ENCODE measurements around the gene SPRYD4. TPM values are rescaled to one million over a fixed set of nuclear protein-coding genes. Genes with fewer than 3 reads are reported as not detected.

Gene SPRYD4
- total RNA-seq, 1 donor from 2014 or later = 3.6 TPM

GRCh38 chr12:56449622-56449984, 18.8 kb upstream of the SPRYD4 start:
- H3K4me1 ChIP-seq = peaks cover 20% of the 10 kb centered on the region
- H3K27ac ChIP-seq (replicated peaks) = peak overlapping the region; percentile 90
- H3K9me3 ChIP-seq (replicated peaks) = no peaks in the 10 kb centered on the region
- H3K27me3 ChIP-seq (ENCODE audit: low read depth) = peaks cover 6% of the 10 kb centered on the region
- TF ChIP-seq CTCF (IDR thresholded peaks at IDR 0.05; ENCODE audit: borderline replicate concordance) = no peak
- intact Hi-C loops (cut with micrococcal nuclease) = loop anchor here (10.0 kb wide), 1 partner anchor 85 kb away; the partner anchor contains the start of genes APOF and STAT2
- H3K4me3 ChIP-seq = peak overlapping the region; percentile 85
- no peaks in the 10 kb centered on the region for H3K36me3 ChIP-seq
- no peak for DNase-seq

- DNase-seq = no peak
- Histone ChIP-seq H3K27me3 (ENCODE audit: low read depth) (peaks cover 6% of the 10 kb centered on the region), H3K4me3 (no peak overlapping the region), H3K36me3 (no peaks in the 10 kb centered on the region), H3K9me3 (replicated peaks) (no peaks in the 10 kb centered on the region), H3K27ac (replicated peaks) (peak overlapping the region; percentile 90), H3K4me1 (peaks cover 20% of the 10 kb centered on the region)
- intact Hi-C loops (cut with micrococcal nuclease) = no loop called here
- no peak for TF ChIP-seq CTCF (IDR thresholded peaks at IDR 0.05; ENCODE audit: borderline replicate concordance)
Measured at GRCh38 chr12:56450241-56450640, 18.1 kb upstream of the SPRYD4 start.

DNA sequence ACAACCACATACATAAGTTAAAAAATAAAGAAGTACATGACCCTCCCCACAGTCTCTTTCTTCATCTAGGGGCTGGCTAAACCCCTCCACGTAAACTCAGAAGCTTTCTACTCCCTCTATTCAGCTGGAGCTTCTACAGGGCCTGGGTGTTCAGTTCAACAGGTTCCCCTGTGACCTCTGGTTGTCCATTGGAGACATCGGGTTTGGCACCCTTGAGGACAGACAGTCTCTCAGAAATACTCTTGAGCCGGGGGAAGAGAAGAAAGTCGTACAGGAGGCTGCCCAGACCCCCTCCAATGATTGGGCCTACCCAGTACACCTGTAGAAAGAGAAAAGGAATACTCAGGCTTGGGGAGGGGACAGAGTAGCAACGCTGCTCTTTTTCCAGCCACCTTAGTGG, 17.2 kb upstream of the SPRYD4 start:
- Histone ChIP-seq H3K36me3 (no peaks in the 10 kb centered on the region), H3K27ac (replicated peaks) (no peak overlapping the region), H3K27me3 (ENCODE audit: low read depth) (peaks cover 6% of the 10 kb centered on the region), H3K4me3 (no peak overlapping the region), H3K4me1 (peaks cover 20% of the 10 kb centered on the region), H3K9me3 (replicated peaks) (no peaks in the 10 kb centered on the region)
- TF ChIP-seq CTCF (IDR thresholded peaks at IDR 0.05; ENCODE audit: borderline replicate concordance) = no peak
- intact Hi-C loops (cut with micrococcal nuclease) = no loop called here
- no peak for DNase-seq

- H3K36me3 ChIP-seq = no peaks in the 10 kb centered on the region
- H3K27ac ChIP-seq (replicated peaks) = no peak within 1 kb of the TSS
- DNase-seq = no peak
- intact Hi-C loops (cut with micrococcal nuclease) = no loop called here
- H3K4me3 ChIP-seq = no peak within 1 kb of the TSS
- peaks cover 6% of the 10 kb centered on the region for H3K4me1 ChIP-seq
- H3K27me3 ChIP-seq (ENCODE audit: low read depth) = peaks cover 6% of the 10 kb centered on the region
- TF ChIP-seq CTCF (IDR thresholded peaks at IDR 0.05; ENCODE audit: borderline replicate concordance) = no peak
- no peaks in the 10 kb centered on the region for H3K9me3 ChIP-seq (replicated peaks)
Measured at GRCh38 chr12:56454557-56454956, 13.8 kb upstream of the SPRYD4 start, which contains the start of gene MIP. TSS of gene MIP (minus strand) at chr12:56454657. CDS start at chr12:56454613, 44 bp downstream.

DNA sequence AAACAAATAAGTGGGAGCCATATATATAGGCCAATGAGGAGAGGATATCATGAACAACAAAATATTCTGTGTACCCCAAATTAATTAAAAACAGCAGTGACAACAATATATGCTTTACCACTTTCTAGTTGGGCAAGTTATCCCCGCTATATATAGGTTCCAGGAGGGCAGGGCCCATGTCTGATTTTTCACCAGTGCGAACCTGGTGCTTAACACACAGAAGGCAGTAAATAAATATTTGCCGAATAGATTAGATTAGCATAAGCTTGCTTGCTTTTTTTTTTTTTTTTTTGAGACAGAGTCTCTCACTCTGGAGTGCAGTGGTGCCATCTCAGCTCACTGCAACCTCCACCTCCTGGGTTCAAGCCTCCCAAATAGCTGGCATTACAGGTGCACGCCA, 10.6 kb upstream of the SPRYD4 start:
- no peak for TF ChIP-seq CTCF (IDR thresholded peaks at IDR 0.05; ENCODE audit: borderline replicate concordance)
- Histone ChIP-seq H3K4me1 (no peaks in the 10 kb centered on the region), H3K27ac (replicated peaks) (no peak overlapping the region), H3K4me3 (no peak overlapping the region), H3K27me3 (ENCODE audit: low read depth) (peaks cover 6% of the 10 kb centered on the region), H3K36me3 (no peaks in the 10 kb centered on the region), H3K9me3 (replicated peaks) (no peaks in the 10 kb centered on the region)
- intact Hi-C loops (cut with micrococcal nuclease) = no loop called here
- no peak for DNase-seq

Data from left ventricle myocardium inferior (tissue), 1 donor.